HepG2 (cell line): ENCODE data around the gene PCDH12. TPM values are rescaled to one million over a fixed set of nuclear protein-coding genes. Genes with fewer than 3 reads are reported as not detected.

Source experiments
- ATAC-seq: fragments of 200-7000 bp; cut with Tn5 transposase; 3 replicates; pipeline ENCODE4 v1.9.1; 2020; ENCODE audit warnings: mild to moderate bottlenecking, moderate library complexity
- BruUV-seq: library from RNA; stranded (reverse); fragments of 400-500 nt; replicated peaks from 2 replicates; lab custom pipeline; 2021; lab: Mats Ljungman, UMichigan
- CTCF ChIA-PET: fragments of 300-600 bp; formaldehyde crosslinking; extraction: SDS; loops from one replicate; lab custom pipeline; 2021; ENCODE audit warnings: low total read pairs, inconsistent platforms, low intra/inter-chr PET ratio; lab: Yijun Ruan, JAX
- POLR2A ChIA-PET: fragments of 350-600 bp; sonication (Branson Sonifier 250); formaldehyde crosslinking; loops from one replicate; lab custom pipeline; 2020; ENCODE audit warnings: antibody characterized with exemption, inconsistent platforms; lab: Yijun Ruan, JAX
- DNase-seq: peaks from one replicate; pipeline ENCODE4 v3.0.0-alpha.2; 2015; ENCODE audit warnings: low spot score
- FAIRE-seq: peaks from 3 replicates; lab custom pipeline; 2011; peaks lifted over from hg19 to GRCh38; lab: Jason Lieb, UNC
- H2AFZ ChIP-seq: one replicate; pipeline ENCODE4 v1.6.1; 2011; ENCODE audit warnings: low read length, inconsistent platforms
- H3K27ac ChIP-seq: fragments of 300-600 bp; 3 replicates; pipeline ENCODE4 v1.8.0; 2011; ENCODE audit warnings: mixed run types, mild to moderate bottlenecking, mixed read lengths, low read length, inconsistent platforms; ENCODE audit not compliant: insufficient read depth; ENCODE audit errors: extremely low read length
- H3K27me3 ChIP-seq, 2 experiments: fragments of 200-600 bp in 1 of 2; 2 replicates in 1 of 2; 3 replicates in 1 of 2; pipeline versions ENCODE4 v1.6.0 to v1.8.0; 2011; ENCODE audit warnings: low read length in 2 of 2, mild to moderate bottlenecking in 2 of 2, moderate library complexity in 2 of 2, inconsistent platforms in 1 of 2; ENCODE audit not compliant: insufficient read depth in 2 of 2, control insufficient read depth in 1 of 2
- H3K36me3 ChIP-seq, 2 experiments: fragments of 200-600 bp in 1 of 2; replicated peaks in 1 of 2; 2 replicates in 1 of 2; 3 replicates in 1 of 2; pipeline versions ENCODE4 v1.5.1 to v1.8.0; 2011; ENCODE audit warnings: low read length in 2 of 2, inconsistent platforms in 1 of 2; ENCODE audit not compliant: insufficient read depth in 2 of 2, control insufficient read depth in 1 of 2
- H3K4me1 ChIP-seq: 2 replicates; pipeline ENCODE4 v1.5.1; 2012; ENCODE audit warnings: low read length, inconsistent platforms; ENCODE audit not compliant: insufficient read depth
- H3K4me2 ChIP-seq: 2 replicates; pipeline ENCODE4 v1.6.0; 2011; ENCODE audit warnings: low read depth, low read length, inconsistent platforms
- H3K4me3 ChIP-seq, 3 experiments: fragments of 200-600 bp in 1 of 3; sonication (generic), shearing (Covaris generic) in 1 of 3; replicated peaks in 1 of 3; 2 replicates each; pipeline ENCODE4 v1.5.1; 2011 to 2016; ENCODE audit warnings: low read length in 3 of 3, inconsistent platforms in 2 of 3, low read depth in 2 of 3, mild to moderate bottlenecking in 2 of 3, control low read depth in 1 of 3, mixed read lengths in 1 of 3; ENCODE audit not compliant: insufficient read depth in 1 of 3
- H3K79me2 ChIP-seq: one replicate; pipeline ENCODE4 v1.6.1; 2011; ENCODE audit warnings: low read length, inconsistent platforms; ENCODE audit not compliant: insufficient read depth
- H3K9ac ChIP-seq: 2 replicates; pipeline ENCODE4 v1.6.0; 2011; ENCODE audit warnings: mild to moderate bottlenecking, low read depth, low read length, inconsistent platforms; ENCODE audit not compliant: insufficient read depth
- H3K9me3 ChIP-seq: 2 replicates; pipeline ENCODE4 v1.5.1; 2012; ENCODE audit warnings: mild to moderate bottlenecking, low read length
- H4K20me1 ChIP-seq: 2 replicates; pipeline ENCODE4 v1.6.0; 2011; ENCODE audit warnings: inconsistent platforms, mild to moderate bottlenecking, low read length, moderate library complexity; ENCODE audit not compliant: insufficient read depth
- BRF2 ChIP-seq: sonication (generic); formaldehyde crosslinking; IDR thresholded peaks from 2 replicates; pipeline ENCODE4 v1.8.1; 2022; ENCODE audit warnings: mild to moderate bottlenecking, missing genetic modification reagents
- CBX1 ChIP-seq: IDR thresholded peaks from one replicate; pipeline ENCODE4 v1.6.1; 2016; ENCODE audit warnings: antibody characterized with exemption, low read depth
- DR1 ChIP-seq: sonication (generic); formaldehyde crosslinking; IDR thresholded peaks from 2 replicates; pipeline ENCODE4 v1.8.0; 2021; ENCODE audit warnings: mild to moderate bottlenecking, missing genetic modification reagents, inconsistent platforms
- FOXK1 ChIP-seq: sonication (generic); formaldehyde crosslinking; IDR thresholded peaks from 2 replicates; pipeline ENCODE4 v1.4.0; 2020; ENCODE audit warnings: low read depth, missing genetic modification reagents, borderline replicate concordance
- GZF1 ChIP-seq: sonication (generic); formaldehyde crosslinking; IDR thresholded peaks from 2 replicates; pipeline ENCODE4 v1.5.1; 2020; ENCODE audit warnings: mild to moderate bottlenecking, missing genetic modification reagents
- RBM39 ChIP-seq: fragments of 200-400 bp; formaldehyde crosslinking; IDR thresholded peaks from one replicate; pipeline ENCODE4 v1.6.1; 2018; ENCODE audit warnings: antibody characterized with exemption, mild to moderate bottlenecking, low read depth, low read length; ENCODE audit not compliant: poor library complexity, severe bottlenecking
- SMARCE1 ChIP-seq: fragments of 450-650 bp; IDR thresholded peaks from 2 replicates; pipeline ENCODE4 v1.6.1; 2017; ENCODE audit warnings: borderline replicate concordance
- ZBTB20 ChIP-seq: sonication (generic); formaldehyde crosslinking; IDR thresholded peaks from 2 replicates; pipeline ENCODE4 v1.8.1; 2023; ENCODE audit warnings: missing genetic modification reagents, low read depth, mild to moderate bottlenecking, borderline replicate concordance
- ZMAT3 ChIP-seq: sonication (generic); formaldehyde crosslinking; conservative IDR thresholded peaks from 2 replicates; pipeline ENCODE4 v1.7.0; 2021; ENCODE audit warnings: missing genetic modification reagents
- ZNF20 ChIP-seq: sonication (generic); formaldehyde crosslinking; IDR thresholded peaks from 2 replicates; pipeline ENCODE4 v1.4.0; 2020; ENCODE audit warnings: mild to moderate bottlenecking, moderate library complexity, missing genetic modification reagents
- ZNF281 ChIP-seq: sonication (generic); formaldehyde crosslinking; IDR thresholded peaks from 2 replicates; pipeline ENCODE4 v1.4.0; 2020; ENCODE audit warnings: missing genetic modification reagents, borderline replicate concordance
- ZNF44 ChIP-seq: sonication (generic); formaldehyde crosslinking; IDR thresholded peaks from 2 replicates; pipeline ENCODE4 v1.5.1; 2020; ENCODE audit warnings: mild to moderate bottlenecking, missing genetic modification reagents
- ZNF572 ChIP-seq: sonication (generic); formaldehyde crosslinking; IDR thresholded peaks from 2 replicates; pipeline ENCODE4 v1.5.1; 2020; ENCODE audit warnings: mild to moderate bottlenecking, missing genetic modification reagents
- ZNF691 ChIP-seq: sonication (generic); formaldehyde crosslinking; IDR thresholded peaks from 2 replicates; pipeline ENCODE4 v1.4.0; 2020; ENCODE audit warnings: missing genetic modification reagents, low read depth, mild to moderate bottlenecking, borderline replicate concordance
- ZNF790 ChIP-seq: sonication (generic); formaldehyde crosslinking; IDR thresholded peaks from 2 replicates; pipeline ENCODE4 v1.8.0; 2022; ENCODE audit warnings: missing genetic modification reagents, mild to moderate bottlenecking, borderline replicate concordance
- WGBS: methylation state at CpG from one replicate; pipeline ENCODE4 v1.1.6; 2017; ENCODE audit warnings: low lambda C conversion rate; 5-methylcytosine and 5-hydroxymethylcytosine counted together
- in situ Hi-C: cut with HindIII; loops from 2 replicates; pipeline ENCODE4 v1.10.0; 2017; ENCODE audit warnings: low pct_unique_long_range_greater_than_20kb; ENCODE audit not compliant: extremely low pct_ligation_motif_present
- intact Hi-C: fragments of 100-400 bp; cut with micrococcal nuclease; formaldehyde crosslinking; loops from one replicate; pipeline ENCODE4 v1.10.0; 2022; ENCODE audit not compliant: unreplicated experiment
- polyA plus RNA-seq, 8 experiments: library from polyadenylated mRNA; depleted of rRNA in 3 of 8; stranded (reverse) in 7 of 8; unstranded in 1 of 8; fragments of >200 nt; fragmentation: Illumina TruSeq in 4 of 8; extraction: Trizol in 4 of 8; gene quantifications; 2 replicates each; pipeline versions ENCODE4 v1.2.1 to v1.2.3, GENCODE V29; 2011 to 2016; ENCODE audit warnings: low read depth in 4 of 8, missing spikeins in 1 of 8, mixed read lengths in 1 of 8; ENCODE audit not compliant: insufficient read depth in 1 of 8
- total RNA-seq, 5 experiments: library from RNA; depleted of rRNA; stranded (reverse); fragments of >200 nt; fragmentation: Illumina TruSeq; extraction: Trizol; gene quantifications; 2 replicates each; pipeline ENCODE4 v1.2.3, GENCODE V29; 2016; ENCODE audit warnings: low read depth in 1 of 5

PCDH12 gene
- total and polyA plus RNA-seq, 2 of the 13 experiments (the other 11 are each of a cell fraction or from before 2014, with no cell fraction given) = not detected

- FAIRE-seq (no peak), DNase-seq (no peak), ATAC-seq (no peak)
- Histone ChIP-seq H3K4me2 (no peak overlapping the region), H3K36me3 (no peaks in the 10 kb centered on the region), H3K27ac (no peak overlapping the region), H3K4me3 (no peak overlapping the region), H4K20me1 (no peaks in the 10 kb centered on the region), H3K27me3 (0 out of 5 replicates have a peak, but pooled peaks cover 0 to 5% of the 10 kb centered on the region in 2 experiments), H3K4me1 (no peaks in the 10 kb centered on the region), H2AFZ (no peak overlapping the region), H3K9ac (no peak overlapping the region), H3K9me3 (no peaks in the 10 kb centered on the region), H3K79me2 (no peaks in the 10 kb centered on the region)
- WGBS = 6% methylated on average over 1 of the region's 1 CpG
- intact Hi-C loops (no loop called here), in situ Hi-C loops (no loop called here)
- POLR2A ChIA-PET = interaction anchor here (0.9 kb wide), 1 partner anchor 18 kb away, joined by 3 read pairs; no protein-coding TSS in a partner anchor
- no TSS peak for BruUV-seq
- TF ChIP-seq SMARCE1 (no peak), GZF1 (CRISPR knock-in tag) (no peak), BRF2 (CRISPR knock-in tag) (no peak), ZNF790 (CRISPR knock-in tag) (no peak), DR1 (no peak), ZNF20 (no peak), FOXK1 (CRISPR knock-in tag) (no peak), ZBTB20 (CRISPR knock-in tag) (no peak)
- CTCF ChIA-PET = no interaction called here
Observed at GRCh38 chr5:141906972-141907371, 51.0 kb downstream of the PCDH12 start.

GRCh38 chr5:141906517-141906916 is 51.5 kb downstream of the PCDH12 start:
- H3K4me1 ChIP-seq = no peaks in the 10 kb centered on the region
- 0 out of 5 replicates have a peak, but pooled peaks cover 0 to 5% of the 10 kb centered on the region in 2 experiments for H3K27me3 ChIP-seq
- DNase-seq (no peak), ATAC-seq (no peak), FAIRE-seq (no peak)
- no peaks in the 10 kb centered on the region for H3K9me3 ChIP-seq
- H3K36me3 ChIP-seq = no peaks in the 10 kb centered on the region
- intact Hi-C loops (no loop called here), in situ Hi-C loops (no loop called here)
- no peak overlapping the region for H3K4me3 ChIP-seq
- ChIA-PET CTCF (no interaction called here), POLR2A (interaction anchor here (0.9 kb wide), 1 partner anchor 18 kb away, joined by 3 read pairs; no protein-coding TSS in a partner anchor)
- H3K9ac ChIP-seq = no peak overlapping the region
- H3K27ac ChIP-seq = no peak overlapping the region
- BruUV-seq = no TSS peak
- H2AFZ ChIP-seq = no peak overlapping the region
- H3K4me2 ChIP-seq = no peak overlapping the region
- 0% methylated on average over 1 of the region's 1 CpG for WGBS
- H4K20me1 ChIP-seq = no peaks in the 10 kb centered on the region
- no peaks in the 10 kb centered on the region for H3K79me2 ChIP-seq
- TF ChIP-seq RBM39 = no peak
- no peak for TF ChIP-seq ZNF44
- no peak for TF ChIP-seq ZNF281
- no peak for TF ChIP-seq ZMAT3
- no peak for TF ChIP-seq ZNF691
- TF ChIP-seq CBX1 = no peak
- no peak for TF ChIP-seq ZNF572
